Measurements from ENCODE around the gene CYP21A2.
"Not testable (repeated sequence)": the region's sequence is repeated elsewhere in the genome, so short reads cannot be mapped to it uniquely, and the experiment has no call there.

- not testable (repeated sequence) for TF ChIP-seq CTCF, POLR2A (IDR thresholded peaks at IDR 0.05)
Observed at GRCh38 chr6:32007086-32007485, 31.1 kb upstream of the CYP21A2 start.
